OCI-LY7 (cell line): ENCODE results near the gene PRSS33. TPM values are rescaled to one million over a fixed set of nuclear protein-coding genes. Genes with fewer than 3 reads are reported as not detected.

Experiments used
- BruUV-seq: library from RNA; stranded (reverse); fragments of 400-500 nt; replicated peaks from 2 replicates; lab custom pipeline; 2021; lab: Mats Ljungman, UMichigan
- CTCF ChIA-PET: fragments of 300-600 bp; sonication (Branson Sonifier 250); formaldehyde crosslinking; loops from one replicate; lab custom pipeline; 2022; ENCODE audit warnings: antibody characterized with exemption; ENCODE audit not compliant: unreplicated experiment; lab: Charles Lee
- POLR2A ChIA-PET: fragments of 300-600 bp; sonication (Branson Sonifier 250); formaldehyde crosslinking; loops from one replicate; lab custom pipeline; 2022; ENCODE audit warnings: antibody characterized with exemption; lab: Charles Lee
- DNase-seq: peaks from one replicate; pipeline ENCODE4 v3.0.0-alpha.2; 2015; ENCODE audit warnings: low spot score
- H2AFZ ChIP-seq: fragments of 200-600 bp; sonication (generic), shearing (Covaris generic); 2 replicates; pipeline ENCODE4 v1.6.1; 2014; ENCODE audit warnings: mild to moderate bottlenecking, antibody characterized with exemption, low read length, moderate library complexity
- H3K27ac ChIP-seq: fragments of 200-600 bp; sonication (generic); 2 replicates; pipeline ENCODE4 v1.5.1; 2014; ENCODE audit warnings: mixed run types, low read depth, mild to moderate bottlenecking, moderate library complexity, low read length, inconsistent platforms; ENCODE audit not compliant: poor library complexity, severe bottlenecking
- H3K36me3 ChIP-seq: fragments of 200-600 bp; sonication (generic); 2 replicates; pipeline ENCODE4 v1.6.1; 2014; ENCODE audit warnings: mild to moderate bottlenecking, antibody characterized with exemption, low read length, moderate library complexity, mixed read lengths; ENCODE audit not compliant: insufficient read depth
- H3K4me1 ChIP-seq: fragments of 200-600 bp; sonication (generic); 2 replicates; pipeline ENCODE4 v1.5.1; 2014; ENCODE audit warnings: mild to moderate bottlenecking, low read length; ENCODE audit not compliant: insufficient read depth, poor library complexity, severe bottlenecking
- H3K4me2 ChIP-seq: fragments of 200-600 bp; sonication (generic); 2 replicates; pipeline ENCODE4 v1.6.1; 2014; ENCODE audit warnings: mild to moderate bottlenecking, low read length
- H3K4me3 ChIP-seq: fragments of 200-600 bp; sonication (generic); 2 replicates; pipeline ENCODE4 v1.5.1; 2014; ENCODE audit warnings: mild to moderate bottlenecking, low read depth, low read length; ENCODE audit not compliant: poor library complexity, severe bottlenecking
- H3K79me2 ChIP-seq: fragments of 200-600 bp; sonication (generic); 2 replicates; pipeline ENCODE4 v1.6.1; 2016; ENCODE audit warnings: low read depth, mild to moderate bottlenecking, low read length, moderate library complexity, mixed read lengths; ENCODE audit not compliant: insufficient read depth
- H3K9me2 ChIP-seq: fragments of 200-600 bp; sonication (generic); 2 replicates; pipeline ENCODE4 v1.6.1; 2016; ENCODE audit warnings: mild to moderate bottlenecking, low read length, mixed read lengths; ENCODE audit not compliant: insufficient read depth
- H3K9me3 ChIP-seq: fragments of 200-600 bp; sonication (generic); 2 replicates; pipeline ENCODE4 v1.6.1; 2014; ENCODE audit warnings: mild to moderate bottlenecking, mixed run types, low read length, mixed read lengths
- H4K20me1 ChIP-seq: fragments of 200-600 bp; sonication (generic); 2 replicates; pipeline ENCODE4 v1.6.1; 2014; ENCODE audit warnings: mild to moderate bottlenecking, antibody characterized with exemption, low read length, moderate library complexity, mixed read lengths; ENCODE audit not compliant: insufficient read depth
- CTCF ChIP-seq: fragments of 200-600 bp; sonication (generic); conservative IDR thresholded peaks from 2 replicates; pipeline ENCODE4 v1.5.1; 2014; ENCODE audit warnings: mild to moderate bottlenecking, antibody characterized with exemption, low read length, moderate library complexity, mixed read lengths
- EZH2phosphoT487 ChIP-seq: fragments of 200-600 bp; sonication (generic); IDR thresholded peaks from 2 replicates; pipeline ENCODE4 v1.6.1; 2018; ENCODE audit warnings: low read depth, borderline replicate concordance, mild to moderate bottlenecking, mixed run types, antibody characterized with exemption, low read length, moderate library complexity, mixed read lengths
- intact Hi-C: fragments of 100-400 bp; cut with micrococcal nuclease; formaldehyde crosslinking; loops from one replicate; pipeline ENCODE4 v1.10.0; 2022; ENCODE audit not compliant: unreplicated experiment
- total RNA-seq, 2 experiments: library from RNA; depleted of rRNA in 1 of 2; stranded (reverse); fragments of >200 nt in 1 of 2; shearing (Covaris generic) in 1 of 2; gene quantifications; 2 replicates each; pipeline ENCODE4 v1.2.3, GENCODE V29; 2014 to 2022

Gene PRSS33
- total RNA-seq, 2 experiments from 2014 or later = not detected

GRCh38 chr16:2822496-2822895 lies 35.1 kb upstream of the PRSS33 start:
- Histone ChIP-seq H3K36me3 (no peaks in the 10 kb centered on the region), H3K4me1 (peaks cover 6% of the 10 kb centered on the region), H4K20me1 (no peaks in the 10 kb centered on the region), H3K27ac (no peak overlapping the region), H3K4me2 (no peak overlapping the region), H2AFZ (no peak overlapping the region), H3K9me2 (no peaks in the 10 kb centered on the region), H3K79me2 (peaks cover 6% of the 10 kb centered on the region; the same call in 1 of the 2 replicates), H3K4me3 (no peak overlapping the region), H3K9me3 (no peaks in the 10 kb centered on the region)
- intact Hi-C loops = no loop called here
- TF ChIP-seq EZH2phosphoT487 (no peak), CTCF (no peak)
- CTCF ChIA-PET = interaction anchor here (1.2 kb wide), 1 partner anchor 9 kb away, joined by 3 read pairs; no protein-coding TSS in a partner anchor
- POLR2A ChIA-PET = no interaction called here
- DNase-seq = no peak
- no TSS peak for BruUV-seq

- H3K4me2 ChIP-seq = no peak overlapping the region
- TF ChIP-seq CTCF (no peak), EZH2phosphoT487 (no peak)
- BruUV-seq = no TSS peak
- H3K79me2 ChIP-seq = peaks cover 6% of the 10 kb centered on the region; the same call in 1 of the 2 replicates
- no peaks in the 10 kb centered on the region for H4K20me1 ChIP-seq
- ChIA-PET CTCF (interaction anchor here (1.2 kb wide), 1 partner anchor 9 kb away, joined by 3 read pairs; no protein-coding TSS in a partner anchor), POLR2A (no interaction called here)
- no peaks in the 10 kb centered on the region for H3K9me3 ChIP-seq
- intact Hi-C loops = no loop called here
- H3K4me1 ChIP-seq = peaks cover 6% of the 10 kb centered on the region
- no peak overlapping the region for H2AFZ ChIP-seq
- H3K36me3 ChIP-seq = no peaks in the 10 kb centered on the region
- H3K27ac ChIP-seq = no peak overlapping the region
- H3K4me3 ChIP-seq = no peak overlapping the region
- no peaks in the 10 kb centered on the region for H3K9me2 ChIP-seq
- no peak for DNase-seq
These were observed 34.8 kb upstream of the PRSS33 start for GRCh38 chr16:2822158-2822495.

- no peak for TF ChIP-seq CTCF
- Histone ChIP-seq H3K27ac (no peak overlapping the region), H3K4me2 (no peak overlapping the region), H4K20me1 (no peaks in the 10 kb centered on the region), H3K4me1 (peaks cover 9% of the 10 kb centered on the region), H3K36me3 (no peaks in the 10 kb centered on the region), H3K9me3 (no peaks in the 10 kb centered on the region), H2AFZ (no peak overlapping the region), H3K9me2 (no peaks in the 10 kb centered on the region), H3K4me3 (no peak overlapping the region), H3K79me2 (peaks cover 8% of the 10 kb centered on the region; the same call in 1 of the 2 replicates)
- POLR2A ChIA-PET = no interaction called here
- CTCF ChIA-PET = interaction anchor here (1.2 kb wide), 1 partner anchor 10 kb away, joined by 3 read pairs; no protein-coding TSS in a partner anchor
- intact Hi-C loops = no loop called here
- DNase-seq = no peak
- BruUV-seq = no TSS peak
These were observed 34.3 kb upstream of the PRSS33 start for GRCh38 chr16:2821487-2822157.
